Measurements from ENCODE around the gene CSGALNACT2. TPM values are rescaled to one million over a fixed set of nuclear protein-coding genes. Genes with fewer than 3 reads are reported as not detected.

The CSGALNACT2 gene
- total RNA-seq, 1 donor from 2014 or later, result 7.1 TPM

DNA sequence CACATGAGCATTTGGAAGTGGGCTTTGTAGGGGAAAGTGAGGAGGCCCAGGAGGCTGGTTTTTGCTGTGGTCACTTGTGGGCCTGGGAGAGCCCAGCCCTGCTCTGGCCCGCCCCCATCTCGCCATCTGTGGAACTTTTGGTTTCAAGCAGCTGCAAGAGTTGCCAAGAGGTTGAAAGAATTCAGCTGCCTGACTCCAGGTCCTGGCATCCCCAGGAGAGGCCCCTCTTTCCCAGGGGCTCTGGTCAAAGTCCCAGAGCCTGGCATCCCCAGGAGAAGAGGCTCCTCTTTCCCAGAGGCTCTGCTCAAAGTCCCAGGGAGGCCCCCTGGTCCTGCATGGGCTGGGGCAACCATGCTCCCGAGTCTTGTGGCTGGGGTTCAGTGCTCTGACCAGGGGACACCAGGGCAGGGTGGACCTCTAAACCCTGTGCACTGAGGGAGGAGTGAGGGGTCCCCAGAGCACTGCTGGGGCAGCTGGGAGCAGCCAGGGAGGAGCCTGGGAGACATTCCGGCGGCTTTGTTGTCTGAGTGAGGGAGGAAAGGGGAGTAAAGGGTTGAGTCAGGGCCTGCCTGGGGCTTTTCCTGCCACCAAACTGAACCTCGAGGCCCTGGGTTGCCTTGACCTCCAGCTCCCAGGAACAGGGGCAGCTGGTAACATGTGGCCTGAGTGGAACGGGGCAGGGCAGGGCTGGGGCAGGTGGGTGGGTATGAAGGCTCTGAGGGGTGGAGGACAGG is 27.7 kb upstream of the CSGALNACT2 start:
- no peak overlapping the region for H3K27ac ChIP-seq (replicated peaks)
- H3K36me3 ChIP-seq, result no peaks in the 10 kb centered on the region
- DNase-seq, result peak; percentile 41
- peaks cover 5% of the 10 kb centered on the region for H3K4me1 ChIP-seq
- H3K27me3 ChIP-seq (ENCODE audit: low read depth), result no peaks in the 10 kb centered on the region
- no peaks in the 10 kb centered on the region for H3K9me3 ChIP-seq (replicated peaks)
- intact Hi-C loops (cut with micrococcal nuclease), result no loop called here
- TF ChIP-seq, protein P1, sequence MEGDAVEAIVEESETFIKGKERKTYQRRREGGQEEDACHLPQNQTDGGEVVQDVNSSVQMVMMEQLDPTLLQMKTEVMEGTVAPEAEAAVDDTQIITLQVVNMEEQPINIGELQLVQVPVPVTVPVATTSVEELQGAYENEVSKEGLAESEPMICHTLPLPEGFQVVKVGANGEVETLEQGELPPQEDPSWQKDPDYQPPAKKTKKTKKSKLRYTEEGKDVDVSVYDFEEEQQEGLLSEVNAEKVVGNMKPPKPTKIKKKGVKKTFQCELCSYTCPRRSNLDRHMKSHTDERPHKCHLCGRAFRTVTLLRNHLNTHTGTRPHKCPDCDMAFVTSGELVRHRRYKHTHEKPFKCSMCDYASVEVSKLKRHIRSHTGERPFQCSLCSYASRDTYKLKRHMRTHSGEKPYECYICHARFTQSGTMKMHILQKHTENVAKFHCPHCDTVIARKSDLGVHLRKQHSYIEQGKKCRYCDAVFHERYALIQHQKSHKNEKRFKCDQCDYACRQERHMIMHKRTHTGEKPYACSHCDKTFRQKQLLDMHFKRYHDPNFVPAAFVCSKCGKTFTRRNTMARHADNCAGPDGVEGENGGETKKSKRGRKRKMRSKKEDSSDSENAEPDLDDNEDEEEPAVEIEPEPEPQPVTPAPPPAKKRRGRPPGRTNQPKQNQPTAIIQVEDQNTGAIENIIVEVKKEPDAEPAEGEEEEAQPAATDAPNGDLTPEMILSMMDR (IDR thresholded peaks at IDR 0.05; ENCODE audit: borderline replicate concordance), result no peak
- no peak overlapping the region for H3K4me3 ChIP-seq

DNA sequence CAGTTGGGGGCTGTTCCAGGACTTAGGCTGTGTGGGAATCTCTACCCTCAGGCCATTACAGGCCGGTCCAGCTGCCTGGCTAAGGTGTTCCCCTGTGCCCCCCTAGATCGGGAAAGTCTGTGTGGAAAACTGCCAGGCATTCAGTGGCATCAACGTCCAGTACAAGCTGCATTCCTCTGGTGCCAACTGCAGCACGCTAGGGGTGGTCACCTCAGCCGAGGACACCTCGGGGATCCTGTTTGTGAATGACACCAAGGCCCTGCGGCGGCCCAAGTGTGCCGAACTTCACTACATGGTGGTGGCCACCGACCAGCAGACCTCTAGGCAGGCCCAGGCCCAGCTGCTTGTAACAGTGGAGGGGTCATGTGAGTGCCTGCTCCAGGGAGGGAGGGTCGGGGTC is 27.1 kb upstream of the CSGALNACT2 start:
- no peak for DNase-seq
- no peaks in the 10 kb centered on the region for H3K9me3 ChIP-seq (replicated peaks)
- TF ChIP-seq, protein P1 (IDR thresholded peaks at IDR 0.05; ENCODE audit: borderline replicate concordance), result no peak
- H3K36me3 ChIP-seq, result no peaks in the 10 kb centered on the region
- no peak overlapping the region for H3K4me3 ChIP-seq
- no peak overlapping the region for H3K27ac ChIP-seq (replicated peaks)
- H3K4me1 ChIP-seq, result no peaks in the 10 kb centered on the region
- intact Hi-C loops (cut with micrococcal nuclease), result no loop called here
- H3K27me3 ChIP-seq (ENCODE audit: low read depth), result no peaks in the 10 kb centered on the region

DNA sequence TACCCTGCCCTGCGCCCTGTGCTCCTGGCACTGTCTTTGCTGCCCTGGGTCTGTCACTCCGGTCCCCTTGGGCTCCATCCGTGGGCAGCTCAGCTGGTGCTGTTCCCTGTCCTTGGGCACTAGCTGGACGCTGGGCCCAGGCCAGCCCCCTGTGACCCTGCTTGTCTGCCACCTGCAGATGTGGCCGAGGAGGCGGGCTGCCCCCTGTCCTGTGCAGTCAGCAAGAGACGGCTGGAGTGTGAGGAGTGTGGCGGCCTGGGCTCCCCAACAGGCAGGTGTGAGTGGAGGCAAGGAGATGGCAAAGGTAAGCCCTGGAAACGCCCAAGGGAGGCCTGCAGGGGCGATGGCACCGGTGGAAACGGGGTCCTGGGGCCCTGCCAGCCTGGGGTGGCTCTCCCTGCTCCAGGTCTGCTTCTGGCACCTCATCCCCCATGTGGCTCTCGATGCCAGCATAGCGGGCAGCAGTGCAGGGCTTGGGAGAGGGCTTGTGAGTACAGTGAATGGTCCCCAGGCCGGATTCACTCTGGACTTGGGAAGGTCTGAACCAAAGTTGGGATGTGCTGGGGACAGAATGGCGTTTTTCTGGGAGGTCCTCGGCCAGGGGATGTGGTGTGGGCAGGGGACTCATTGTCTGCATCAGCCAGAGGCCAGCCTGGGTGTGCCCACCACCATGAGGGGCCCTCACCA is 26.2 kb upstream of the CSGALNACT2 start:
- intact Hi-C loops (cut with micrococcal nuclease), result no loop called here
- H3K4me1 ChIP-seq, result no peaks in the 10 kb centered on the region
- H3K4me3 ChIP-seq, result no peak overlapping the region
- no peak overlapping the region for H3K27ac ChIP-seq (replicated peaks)
- no peaks in the 10 kb centered on the region for H3K27me3 ChIP-seq (ENCODE audit: low read depth)
- no peaks in the 10 kb centered on the region for H3K36me3 ChIP-seq
- no peaks in the 10 kb centered on the region for H3K9me3 ChIP-seq (replicated peaks)
- DNase-seq, result no peak
- TF ChIP-seq, protein P1 (IDR thresholded peaks at IDR 0.05; ENCODE audit: borderline replicate concordance), result no peak

DNA sequence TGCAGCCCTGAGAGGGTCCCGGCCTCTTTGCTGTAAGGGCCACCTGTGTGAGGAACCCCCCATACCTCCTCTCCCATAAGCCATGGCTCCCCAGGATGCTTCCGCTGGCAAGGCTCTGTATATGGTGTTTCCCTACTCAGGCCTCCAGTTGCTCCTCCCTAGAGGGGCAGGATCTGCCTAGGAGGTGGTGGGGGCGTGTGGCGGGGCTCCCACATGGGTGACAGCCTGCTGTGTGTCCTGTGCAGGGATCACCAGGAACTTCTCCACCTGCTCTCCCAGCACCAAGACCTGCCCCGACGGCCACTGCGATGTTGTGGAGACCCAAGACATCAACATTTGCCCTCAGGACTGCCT is 25.7 kb upstream of the CSGALNACT2 start:
- DNase-seq, result no peak
- H3K9me3 ChIP-seq (replicated peaks), result no peaks in the 10 kb centered on the region

DNA sequence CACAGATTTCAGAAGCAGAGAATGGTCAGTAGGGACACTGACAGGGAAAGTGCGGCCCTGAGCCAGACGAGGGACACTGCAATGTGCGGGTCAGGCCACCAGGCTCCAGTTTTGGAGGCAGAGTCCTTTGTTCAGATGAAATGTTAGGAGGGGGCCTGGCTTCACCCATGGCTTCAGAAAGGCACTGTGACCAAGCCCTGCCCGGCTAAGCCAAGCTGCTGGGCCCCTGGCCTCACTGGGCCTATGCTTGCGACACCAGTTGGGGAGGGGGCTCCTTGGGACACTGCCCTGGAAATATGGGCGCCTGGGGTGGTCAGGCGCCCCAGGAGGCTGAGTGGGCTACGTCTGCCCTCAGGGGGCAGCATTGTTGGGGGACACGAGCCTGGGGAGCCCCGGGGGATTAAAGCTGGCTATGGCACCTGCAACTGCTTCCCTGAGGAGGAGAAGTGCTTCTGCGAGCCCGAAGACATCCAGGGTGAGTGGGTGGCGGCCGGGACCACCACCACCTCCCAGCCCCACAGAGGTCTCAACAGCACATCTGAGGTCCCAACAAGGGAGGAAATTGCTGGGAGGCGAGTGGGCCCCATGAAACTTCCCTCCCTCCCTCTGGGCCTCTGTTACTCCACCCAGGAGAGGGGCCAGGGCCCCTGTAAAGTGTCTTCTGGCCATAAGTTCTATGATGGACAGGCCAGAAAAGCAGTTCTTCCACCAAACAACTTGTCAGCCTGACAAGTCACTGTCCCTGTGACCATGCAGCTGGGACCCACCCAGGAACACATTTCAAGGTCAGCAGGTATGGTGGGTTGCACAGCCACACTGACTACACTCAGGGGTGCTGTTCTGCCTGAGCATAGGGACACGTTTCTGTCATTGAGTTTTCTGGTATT is 24.8 kb upstream of the CSGALNACT2 start:
- intact Hi-C loops (cut with micrococcal nuclease), result no loop called here
- no peaks in the 10 kb centered on the region for H3K36me3 ChIP-seq
- H3K27me3 ChIP-seq (ENCODE audit: low read depth), result no peaks in the 10 kb centered on the region
- H3K9me3 ChIP-seq (replicated peaks), result no peaks in the 10 kb centered on the region
- H3K27ac ChIP-seq (replicated peaks), result no peak overlapping the region
- TF ChIP-seq, protein P1 (IDR thresholded peaks at IDR 0.05; ENCODE audit: borderline replicate concordance), result no peak
- no peak overlapping the region for H3K4me3 ChIP-seq
- no peaks in the 10 kb centered on the region for H3K4me1 ChIP-seq
- no peak for DNase-seq

More for the DNA sequence above, 25.7 kb upstream of the CSGALNACT2 start:
- no peaks in the 10 kb centered on the region for H3K27me3 ChIP-seq (ENCODE audit: low read depth)
- no peak overlapping the region for H3K27ac ChIP-seq (replicated peaks)
- H3K4me1 ChIP-seq, result no peaks in the 10 kb centered on the region
- intact Hi-C loops (cut with micrococcal nuclease), result no loop called here
- TF ChIP-seq, protein P1 (IDR thresholded peaks at IDR 0.05; ENCODE audit: borderline replicate concordance), result no peak
- no peaks in the 10 kb centered on the region for H3K36me3 ChIP-seq
- H3K4me3 ChIP-seq, result no peak overlapping the region
